Umbilical cord (tissue), 2 donors: ENCODE measurements around the gene SNTB2. TPM values are rescaled to one million over a fixed set of nuclear protein-coding genes. Genes with fewer than 3 reads are reported as not detected.
A peak's percentile ranks its signal among the peaks of the same experiment; 100 is the strongest.

Experiments used
- DNase-seq: peaks from one replicate; pipeline ENCODE4 v3.0.0-alpha.2; 2015; ENCODE audit warnings: low spot score
- total RNA-seq: library from RNA; depleted of rRNA; stranded (reverse); fragments of >200 nt; gene quantifications from one replicate; pipeline ENCODE4 v1.2.3, GENCODE V29; 2014; ENCODE audit warnings: low replicate concordance; ENCODE audit not compliant: insufficient read depth

SNTB2 gene
- total RNA-seq, 1 donor from 2014 or later: 174 TPM

DNA sequence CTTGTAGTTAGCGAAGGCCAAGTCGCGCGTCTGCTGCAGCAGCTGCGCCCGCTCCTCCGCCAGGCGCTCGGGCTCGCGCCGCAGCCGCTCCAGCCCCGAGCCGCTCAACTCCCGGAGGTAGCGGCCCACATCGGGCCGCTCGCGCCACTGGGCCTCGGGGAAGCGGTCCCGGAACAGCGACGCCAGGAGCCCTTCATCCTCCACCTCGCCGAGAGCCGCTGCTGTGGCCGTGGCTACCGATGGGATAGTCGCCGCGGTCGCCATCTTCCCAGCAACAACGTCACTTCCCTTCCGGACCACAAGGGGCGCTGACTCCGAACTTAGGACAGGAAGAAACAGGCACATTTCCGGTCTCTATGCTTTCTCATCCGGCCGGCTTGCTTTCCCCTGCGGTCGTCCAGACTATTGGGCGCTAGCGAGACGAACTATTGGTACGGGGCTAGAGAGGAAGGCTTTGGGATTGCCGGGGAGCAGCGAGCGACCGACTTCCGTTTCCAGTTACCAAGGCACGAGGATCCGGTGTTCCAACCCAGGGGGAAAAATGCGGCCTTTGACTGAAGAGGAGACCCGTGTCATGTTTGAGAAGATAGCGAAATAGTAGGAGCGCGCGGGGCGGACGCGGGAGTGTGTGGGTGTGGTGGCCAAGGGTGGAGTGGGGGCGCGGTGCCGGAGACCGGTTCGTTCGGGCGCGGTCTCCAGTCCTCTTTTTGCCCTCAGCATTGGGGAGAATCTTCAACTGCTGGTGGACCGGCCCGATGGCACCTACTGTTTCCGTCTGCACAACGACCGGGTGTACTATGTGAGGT lies 152.5 kb downstream of the SNTB2 start, which contains the start of the genes COG8 and NIP7:
Gene COG8 (minus strand): TSS at position 276 of the 806 bp plus-strand sequence. CDS start 12 bp downstream, at position 264.
Gene NIP7 (plus strand): TSS at position 484 of the 806 bp plus-strand sequence. CDS start 58 bp downstream, at position 542.
- peak; percentile 99 for DNase-seq

DNA sequence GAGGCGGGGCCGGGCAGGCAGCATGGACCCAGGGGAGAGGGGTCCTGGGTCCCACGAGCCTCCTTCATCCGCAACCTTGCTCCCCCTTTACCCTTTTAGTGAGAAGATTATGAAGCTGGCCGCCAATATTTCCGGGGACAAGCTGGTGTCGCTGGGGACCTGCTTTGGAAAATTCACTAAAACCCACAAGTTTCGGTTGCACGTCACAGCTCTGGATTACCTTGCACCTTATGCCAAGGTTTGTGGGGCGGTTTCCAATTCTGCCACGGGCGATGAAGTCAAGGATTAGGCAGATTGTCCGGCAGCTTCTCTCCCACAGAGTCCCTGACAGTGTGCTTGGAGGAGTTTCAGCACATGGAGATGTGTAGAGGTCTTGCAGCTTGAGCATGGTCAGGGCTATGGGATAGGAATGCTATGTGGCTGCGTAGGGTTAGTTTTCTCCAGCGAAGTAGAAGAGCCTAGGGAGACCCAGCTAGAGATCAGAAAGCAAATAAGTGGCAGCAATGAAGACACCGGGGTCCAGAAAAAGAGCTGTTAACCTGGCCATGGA lies 153.2 kb downstream of the SNTB2 start:
- no peak for DNase-seq

DNA sequence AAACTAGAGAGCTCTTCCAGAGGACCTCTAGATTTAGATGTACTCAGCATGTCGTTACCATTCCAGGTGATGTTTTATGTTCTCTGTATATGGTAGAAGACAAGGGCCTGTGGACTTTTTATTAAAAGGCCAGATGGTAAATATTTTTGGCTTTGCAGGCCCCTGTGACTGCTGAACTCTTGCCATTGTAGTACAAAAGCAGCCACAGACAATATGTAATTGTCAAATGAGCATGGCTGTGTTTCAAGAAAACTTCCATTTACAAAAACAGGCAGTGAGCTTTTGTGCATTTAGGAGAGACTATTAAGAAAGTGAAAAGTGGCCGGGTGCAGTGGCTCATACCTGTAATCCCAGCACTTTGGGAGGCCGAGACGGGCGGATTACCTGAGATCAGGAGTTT lies 157.2 kb downstream of the SNTB2 start:
- DNase-seq: no peak

DNA sequence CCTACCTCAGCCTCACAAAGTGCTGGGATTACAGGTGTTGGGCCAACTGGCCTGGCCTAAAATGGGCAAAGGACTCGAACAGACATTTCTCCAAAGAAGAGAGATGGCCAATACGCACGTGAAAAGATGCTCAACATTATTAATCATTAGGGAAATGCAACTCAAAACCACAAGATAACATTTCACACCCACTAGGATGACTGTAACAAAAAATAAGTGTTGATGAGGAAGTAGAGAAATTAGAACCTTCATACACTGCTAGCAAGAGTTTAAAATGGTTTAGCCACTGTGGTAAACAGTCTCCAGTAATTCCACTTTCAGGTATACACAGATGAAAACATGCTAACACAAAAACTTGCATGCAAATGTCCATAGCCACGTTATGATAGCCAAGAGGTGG lies 159.0 kb downstream of the SNTB2 start:
- no peak for DNase-seq

DNA sequence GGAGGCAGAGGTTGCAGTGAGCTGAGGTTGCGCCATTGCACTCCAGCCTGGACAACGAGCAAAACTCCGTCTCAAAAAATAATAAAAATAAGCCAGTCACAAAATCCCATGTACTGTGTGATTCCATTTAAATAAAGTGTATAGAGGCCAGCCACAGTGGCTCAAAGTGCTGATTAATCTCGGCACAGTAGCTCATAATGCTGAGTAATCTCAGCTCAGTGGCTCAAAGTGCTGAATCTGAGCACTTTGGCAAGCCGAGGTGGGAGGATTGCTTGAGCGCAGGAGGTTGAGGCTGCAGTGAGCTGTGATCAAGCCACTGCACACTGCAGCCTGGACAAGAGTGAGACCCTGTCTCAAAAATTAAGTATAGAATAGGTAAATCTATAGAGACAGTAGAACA lies 159.7 kb downstream of the SNTB2 start:
- no peak for DNase-seq

DNA sequence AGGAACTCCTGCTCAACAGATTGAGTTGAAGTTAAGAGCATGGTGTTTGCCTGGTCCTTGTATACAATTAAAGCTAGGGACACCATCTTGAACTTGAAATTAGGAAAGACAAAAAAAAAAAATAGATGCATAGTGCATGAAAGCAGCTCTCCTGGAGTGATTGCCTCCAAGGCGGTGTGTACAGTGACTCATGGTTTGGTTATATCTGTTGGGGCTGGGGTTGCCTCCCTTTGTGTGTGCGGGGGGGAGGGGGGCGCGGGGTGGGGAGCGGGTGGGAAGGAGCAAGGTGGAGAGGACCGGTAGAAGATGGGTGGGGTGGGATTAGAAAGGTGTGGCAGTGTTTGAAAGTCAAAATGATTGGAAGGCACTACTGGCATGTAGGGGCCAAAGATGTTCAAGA lies 161.3 kb downstream of the SNTB2 start:
- no peak for DNase-seq

DNA sequence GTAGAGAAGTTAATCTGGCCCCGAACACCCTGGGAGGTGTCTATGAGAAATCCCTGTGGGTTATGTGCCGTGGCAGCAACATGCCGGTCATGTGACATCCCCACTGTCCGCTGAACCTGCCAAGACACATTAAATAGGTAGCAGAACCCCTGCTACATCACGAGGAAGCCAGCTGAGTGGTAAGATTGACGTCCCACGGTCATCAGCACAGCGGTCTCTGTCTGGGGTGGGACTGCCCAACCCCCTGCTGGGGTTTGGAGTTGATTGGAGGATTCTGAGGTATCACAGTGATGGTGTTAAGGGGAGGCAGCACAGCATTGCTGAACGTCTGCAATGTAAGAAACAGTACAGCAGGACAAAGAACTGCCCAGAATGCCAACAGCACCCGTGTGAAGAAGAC lies 162.6 kb downstream of the SNTB2 start:
- no peak for DNase-seq

DNA sequence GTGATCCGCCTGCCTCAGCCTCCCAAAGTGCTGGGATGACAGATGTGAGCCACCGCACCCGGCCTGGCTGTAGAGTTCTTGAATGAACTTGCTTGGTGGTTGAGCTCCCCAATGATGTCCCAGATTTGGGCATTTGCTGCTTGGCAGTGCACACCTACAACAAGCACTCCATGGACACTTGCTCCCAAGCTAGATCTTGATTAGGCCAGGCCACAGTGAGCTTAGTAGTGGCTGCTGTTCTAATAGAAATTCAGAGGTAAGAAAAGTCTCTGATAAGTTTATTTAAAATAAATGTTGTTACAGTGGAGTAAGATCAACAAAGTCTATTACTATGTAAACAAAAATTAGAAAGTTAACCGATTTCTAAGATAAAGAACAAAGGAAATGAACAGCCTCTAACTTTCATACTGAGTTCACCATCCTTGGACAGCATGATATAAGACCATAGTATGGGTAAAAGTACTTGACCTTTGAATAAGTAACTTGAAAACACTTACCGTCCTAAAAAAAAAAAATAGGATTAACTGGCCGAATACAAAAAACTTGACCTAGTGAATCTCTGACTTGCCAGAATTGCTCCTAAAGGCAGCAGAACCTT lies 163.7 kb downstream of the SNTB2 start:
- DNase-seq: no peak

DNA sequence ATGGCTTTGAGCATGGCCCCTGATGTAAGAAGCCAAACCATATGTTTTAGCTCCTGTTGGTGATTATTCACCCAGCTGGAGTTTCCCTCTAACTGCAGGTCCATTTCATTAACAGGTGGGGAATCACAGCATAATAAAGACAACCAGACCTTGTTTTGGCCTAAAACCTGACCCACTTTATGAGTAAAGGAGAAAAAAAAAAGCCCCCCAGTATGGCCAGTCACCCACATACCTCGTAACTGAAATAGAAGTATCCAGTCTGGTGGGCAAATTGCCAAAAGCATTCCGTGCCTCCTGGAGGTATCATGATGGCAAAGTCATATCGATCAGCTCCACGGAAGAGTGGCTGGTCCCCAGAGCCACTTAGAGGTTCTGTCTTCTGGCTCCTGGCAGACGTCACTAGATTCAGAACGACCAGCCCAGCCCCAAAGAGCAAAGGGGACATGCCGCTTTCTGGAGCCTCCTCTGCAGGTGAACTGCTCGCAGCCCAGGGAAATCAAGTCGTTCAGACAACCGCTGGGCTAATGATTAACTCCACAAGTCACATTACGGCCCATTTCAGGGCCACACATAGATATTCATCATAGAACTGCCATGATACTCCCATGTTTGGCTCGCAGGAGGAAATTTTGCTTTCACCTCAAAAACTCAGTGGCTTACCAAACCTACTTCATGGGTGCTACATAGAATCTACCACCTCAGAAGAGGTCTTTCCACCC lies 164.5 kb downstream of the SNTB2 start, which contains the start of gene TMED6:
Gene TMED6 (minus strand): TSS at position 478 of the 719 bp plus-strand sequence. CDS start 33 bp downstream, at position 445.
- no peak for DNase-seq

Other genes with a start within 250 kb of the SNTB2 start
- gene HAS3, start 81.5 kb upstream of the SNTB2 start, total RNA-seq: 10.4 TPM
- gene CHTF8, start 54.6 kb upstream of the SNTB2 start, total RNA-seq: 46.5 TPM
- 13.7 TPM for gene UTP4, start 54.5 kb upstream of the SNTB2 start, total RNA-seq
- gene VPS4A, start 124.2 kb downstream of the SNTB2 start, total RNA-seq: 44.5 TPM
- gene PDF, start 143.4 kb downstream of the SNTB2 start, total RNA-seq: 3.1 TPM
- gene COG8, start 152.4 kb downstream of the SNTB2 start, total RNA-seq: 47.7 TPM
- 12.5 TPM for gene NIP7, start 152.6 kb downstream of the SNTB2 start, total RNA-seq
- gene TMED6, start 164.6 kb downstream of the SNTB2 start, total RNA-seq: not detected
- gene TERF2, start 198.8 kb downstream of the SNTB2 start, total RNA-seq: 7.2 TPM
- 97.5 TPM for gene CYB5B, start 237.5 kb downstream of the SNTB2 start, total RNA-seq